ENCODE measurements around the gene ADAM33.
A peak's percentile ranks its signal among the peaks of the same experiment; 100 is the strongest.

ADAM33 gene

GRCh38 chr20:3672547-3673171 lies 9.2 kb downstream of the ADAM33 start:
- TF ChIP-seq EZH2phosphoT487 (IDR thresholded peaks at IDR 0.05; ENCODE audit: low read length) (no peak), CTCF (IDR thresholded peaks at IDR 0.05; ENCODE audit: low read length) (peak; percentile 9; the same call in 1 of the 2 replicates), EZH2 (optimal IDR thresholded peaks at IDR 0.05; ENCODE audit: low read depth, low read length) (no peak)
- Histone ChIP-seq H2AFZ (ENCODE audit: low read length) (0 out of 2 replicates have a peak overlapping the region, but pooled peaks have one; percentile 3), H3K9me3 (replicated peaks; ENCODE audit: insufficient read depth, low read length) (no peaks in the 10 kb centered on the region), H4K20me1 (ENCODE audit: insufficient read depth, low read length) (no peaks in the 10 kb centered on the region), H3K9ac (ENCODE audit: low read length) (no peak overlapping the region), H3K27ac (ENCODE audit: low read length) (no peak overlapping the region), H3K4me1 (ENCODE audit: low read length) (no peaks in the 10 kb centered on the region), H3K4me2 (ENCODE audit: low read depth, low read length) (peak overlapping the region; percentile 41; the same call in 1 of the 2 replicates), H3K79me2 (ENCODE audit: low read length) (no peaks in the 10 kb centered on the region), H3K4me3 (ENCODE audit: low read length) (0 out of 2 replicates have a peak overlapping the region, but pooled peaks have one; percentile 27), H3K9me2 (replicated peaks; ENCODE audit: insufficient read depth, low read length) (no peaks in the 10 kb centered on the region), H3F3A (ENCODE audit: insufficient read depth, low read length) (no peaks in the 10 kb centered on the region), H3K27me3 (replicated peaks; ENCODE audit: insufficient read depth, low read length) (peaks cover 57% of the 10 kb centered on the region), H3K36me3 (replicated peaks; ENCODE audit: insufficient read depth, low read length) (no peaks in the 10 kb centered on the region)
- DNase-seq = no peak

GRCh38 chr20:3671986-3672546 lies 9.7 kb downstream of the ADAM33 start:
- 0 out of 2 replicates have a peak overlapping the region, but pooled peaks have one; percentile 3 for H2AFZ ChIP-seq (ENCODE audit: low read length)
- no peak overlapping the region for H3K27ac ChIP-seq (ENCODE audit: low read length)

GRCh38 chr20:3670945-3671344 lies 10.9 kb downstream of the ADAM33 start:
- H3K79me2 ChIP-seq (ENCODE audit: low read length) = no peaks in the 10 kb centered on the region
- H3K36me3 ChIP-seq (replicated peaks; ENCODE audit: insufficient read depth, low read length) = no peaks in the 10 kb centered on the region
- peaks cover 44% of the 10 kb centered on the region for H3K27me3 ChIP-seq (replicated peaks; ENCODE audit: insufficient read depth, low read length)
- no peak overlapping the region for H3K9ac ChIP-seq (ENCODE audit: low read length)
- H3K4me1 ChIP-seq (ENCODE audit: low read length) = peaks cover 5% of the 10 kb centered on the region
- H3F3A ChIP-seq (ENCODE audit: insufficient read depth, low read length) = peaks cover 4% of the 10 kb centered on the region
- no peak for TF ChIP-seq EZH2phosphoT487 (IDR thresholded peaks at IDR 0.05; ENCODE audit: low read length)
- TF ChIP-seq EZH2 (optimal IDR thresholded peaks at IDR 0.05; ENCODE audit: low read depth, low read length) = no peak
- no peak for TF ChIP-seq CTCF (IDR thresholded peaks at IDR 0.05; ENCODE audit: low read length)
- no peak overlapping the region for H3K4me3 ChIP-seq (ENCODE audit: low read length)
- no peak for DNase-seq
- H2AFZ ChIP-seq (ENCODE audit: low read length) = no peak overlapping the region
- no peaks in the 10 kb centered on the region for H4K20me1 ChIP-seq (ENCODE audit: insufficient read depth, low read length)
- H3K4me2 ChIP-seq (ENCODE audit: low read depth, low read length) = no peak overlapping the region
- H3K9me3 ChIP-seq (replicated peaks; ENCODE audit: insufficient read depth, low read length) = no peaks in the 10 kb centered on the region
- H3K27ac ChIP-seq (ENCODE audit: low read length) = no peak overlapping the region
- no peaks in the 10 kb centered on the region for H3K9me2 ChIP-seq (replicated peaks; ENCODE audit: insufficient read depth, low read length)

More at GRCh38 chr20:3671986-3672546, 9.7 kb downstream of the ADAM33 start:
- Histone ChIP-seq H3K36me3 (replicated peaks; ENCODE audit: insufficient read depth, low read length) (no peaks in the 10 kb centered on the region), H3K9me2 (replicated peaks; ENCODE audit: insufficient read depth, low read length) (no peaks in the 10 kb centered on the region), H3K9me3 (replicated peaks; ENCODE audit: insufficient read depth, low read length) (no peaks in the 10 kb centered on the region), H3K27me3 (replicated peaks; ENCODE audit: insufficient read depth, low read length) (peaks cover 52% of the 10 kb centered on the region), H3K4me2 (ENCODE audit: low read depth, low read length) (peak overlapping the region; percentile 41; the same call in 1 of the 2 replicates), H3K79me2 (ENCODE audit: low read length) (no peaks in the 10 kb centered on the region), H3F3A (ENCODE audit: insufficient read depth, low read length) (no peaks in the 10 kb centered on the region), H3K9ac (ENCODE audit: low read length) (no peak overlapping the region), H3K4me1 (ENCODE audit: low read length) (no peaks in the 10 kb centered on the region), H4K20me1 (ENCODE audit: insufficient read depth, low read length) (no peaks in the 10 kb centered on the region), H3K4me3 (ENCODE audit: low read length) (no peak overlapping the region)
- DNase-seq = no peak
- TF ChIP-seq EZH2 (optimal IDR thresholded peaks at IDR 0.05; ENCODE audit: low read depth, low read length) (no peak), EZH2phosphoT487 (IDR thresholded peaks at IDR 0.05; ENCODE audit: low read length) (no peak), CTCF (IDR thresholded peaks at IDR 0.05; ENCODE audit: low read length) (no peak)
